ENCODE results near the gene CNTN5. TPM values are rescaled to one million over a fixed set of nuclear protein-coding genes. Genes with fewer than 3 reads are reported as not detected.

The CNTN5 gene
- total RNA-seq, 3 donors from 2014 or later (not counting 1 experiment from before 2014, with no cell fraction given), result not detected

DNA sequence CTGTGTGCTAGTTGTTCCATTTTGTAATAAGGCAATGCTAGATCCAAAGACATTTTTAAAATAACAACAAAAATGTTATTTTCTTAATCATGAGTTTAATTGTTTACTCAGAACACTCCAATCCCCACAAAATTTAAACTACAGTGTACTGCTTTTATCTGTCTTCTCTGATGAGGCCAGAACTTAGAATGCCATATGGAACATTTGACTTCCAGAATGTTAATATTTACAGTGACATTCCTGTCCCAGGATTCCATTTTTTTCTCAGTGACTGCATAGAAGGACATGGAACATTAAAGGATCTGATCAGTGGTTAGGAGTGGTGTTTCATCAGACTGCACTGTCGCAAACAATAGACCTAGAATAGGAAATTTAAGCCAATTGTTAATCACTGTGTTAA is 1171.4 kb downstream of the CNTN5 start:
- ATAC-seq (no peak), DNase-seq (no peak)
- H3K27ac ChIP-seq (ENCODE audit: low read length), result no peak overlapping the region
- no peaks in the 10 kb centered on the region for H3K27me3 ChIP-seq (ENCODE audit: control insufficient read depth, insufficient read depth, low read length)
- H3K36me3 ChIP-seq (ENCODE audit: control insufficient read depth, insufficient read depth, low read length), result no peaks in the 10 kb centered on the region
- Mint-ChIP-seq H3K27me3 (ENCODE audit: low read depth in 2 of 2) (no peaks in the 10 kb centered on the region), H3K4me3 (no peak overlapping the region), H3K36me3 (no peaks in the 10 kb centered on the region), H3K4me1 (no peaks in the 10 kb centered on the region), H3K27ac (no peak overlapping the region), H3K9me3 (peaks cover 21 to 28% of the 10 kb centered on the region in 2 donors)
- no peaks in the 10 kb centered on the region for H3K4me1 ChIP-seq (ENCODE audit: control insufficient read depth, insufficient read depth, low read length)
- intact Hi-C loops (cut with micrococcal nuclease), result no loop called here
- H3K9me3 ChIP-seq (ENCODE audit: control insufficient read depth, insufficient read depth, low read length), result peaks cover 3% of the 10 kb centered on the region
- no peak overlapping the region for H3K4me3 ChIP-seq (ENCODE audit: low read length)
- TF ChIP-seq, protein P1, sequence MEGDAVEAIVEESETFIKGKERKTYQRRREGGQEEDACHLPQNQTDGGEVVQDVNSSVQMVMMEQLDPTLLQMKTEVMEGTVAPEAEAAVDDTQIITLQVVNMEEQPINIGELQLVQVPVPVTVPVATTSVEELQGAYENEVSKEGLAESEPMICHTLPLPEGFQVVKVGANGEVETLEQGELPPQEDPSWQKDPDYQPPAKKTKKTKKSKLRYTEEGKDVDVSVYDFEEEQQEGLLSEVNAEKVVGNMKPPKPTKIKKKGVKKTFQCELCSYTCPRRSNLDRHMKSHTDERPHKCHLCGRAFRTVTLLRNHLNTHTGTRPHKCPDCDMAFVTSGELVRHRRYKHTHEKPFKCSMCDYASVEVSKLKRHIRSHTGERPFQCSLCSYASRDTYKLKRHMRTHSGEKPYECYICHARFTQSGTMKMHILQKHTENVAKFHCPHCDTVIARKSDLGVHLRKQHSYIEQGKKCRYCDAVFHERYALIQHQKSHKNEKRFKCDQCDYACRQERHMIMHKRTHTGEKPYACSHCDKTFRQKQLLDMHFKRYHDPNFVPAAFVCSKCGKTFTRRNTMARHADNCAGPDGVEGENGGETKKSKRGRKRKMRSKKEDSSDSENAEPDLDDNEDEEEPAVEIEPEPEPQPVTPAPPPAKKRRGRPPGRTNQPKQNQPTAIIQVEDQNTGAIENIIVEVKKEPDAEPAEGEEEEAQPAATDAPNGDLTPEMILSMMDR (IDR thresholded peaks at IDR 0.05), result no peak
- WGBS (ENCODE audit: insufficient coverage), result 0% methylated on average over 1 of the region's 1 CpG

DNA sequence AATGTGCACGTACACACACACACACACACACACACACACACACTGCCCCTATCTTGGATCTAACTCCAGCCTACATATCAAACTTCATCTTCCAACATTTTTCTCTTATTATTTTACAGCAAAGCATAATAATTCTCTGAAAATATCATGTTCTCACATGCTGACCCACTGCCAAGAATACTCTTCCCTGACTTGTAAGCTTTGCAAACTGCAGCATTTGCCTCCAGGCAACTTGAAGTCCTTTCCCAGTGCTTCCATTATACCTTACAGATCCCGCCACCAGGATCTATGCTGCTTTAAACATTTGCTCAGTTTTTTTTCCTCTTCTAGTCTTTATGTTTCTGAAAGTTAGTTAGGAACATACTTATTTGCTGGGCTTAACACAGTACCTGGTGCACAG is 1183.0 kb downstream of the CNTN5 start:
- Histone ChIP-seq H3K36me3 (ENCODE audit: control insufficient read depth, insufficient read depth, low read length) (no peaks in the 10 kb centered on the region), H3K4me1 (ENCODE audit: control insufficient read depth, insufficient read depth, low read length) (no peaks in the 10 kb centered on the region), H3K27me3 (ENCODE audit: control insufficient read depth, insufficient read depth, low read length) (no peaks in the 10 kb centered on the region), H3K27ac (ENCODE audit: low read length) (no peak overlapping the region), H3K9me3 (ENCODE audit: control insufficient read depth, insufficient read depth, low read length) (no peaks in the 10 kb centered on the region), H3K4me3 (ENCODE audit: low read length) (no peak overlapping the region)
- Mint-ChIP-seq H3K9me3 (peaks cover 9 to 16% of the 10 kb centered on the region in 2 donors), H3K27me3 (ENCODE audit: low read depth in 2 of 2) (no peaks in the 10 kb centered on the region), H3K4me1 (no peaks in the 10 kb centered on the region), H3K27ac (no peak overlapping the region), H3K4me3 (no peak overlapping the region), H3K36me3 (no peaks in the 10 kb centered on the region)
- DNase-seq (no peak), ATAC-seq (no peak)
- intact Hi-C loops (cut with micrococcal nuclease), result no loop called here
- WGBS (ENCODE audit: insufficient coverage), result 81% methylated on average over 1 of the region's 2 CpGs
- TF ChIP-seq, protein P1 (IDR thresholded peaks at IDR 0.05), result no peak

DNA sequence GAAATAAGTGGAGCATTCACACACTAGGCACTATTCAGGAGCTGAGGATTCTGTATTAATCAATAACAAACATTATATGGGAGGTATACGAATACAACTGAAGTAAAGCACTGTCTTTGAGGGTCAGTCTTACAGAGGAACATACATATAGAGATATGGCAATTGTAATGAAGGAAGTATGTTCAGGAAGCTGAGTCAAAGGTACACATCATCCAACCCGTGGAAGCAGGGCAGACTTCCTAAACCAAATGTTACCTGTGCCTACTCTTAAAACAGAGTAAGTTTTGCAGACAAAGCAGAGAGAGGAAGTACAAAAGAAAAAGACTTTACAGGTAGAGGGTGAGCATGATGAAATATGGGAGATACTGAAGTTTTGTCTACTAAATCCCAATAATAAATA is 1185.2 kb downstream of the CNTN5 start:
- TF ChIP-seq, protein P1 (IDR thresholded peaks at IDR 0.05), result no peak
- intact Hi-C loops (cut with micrococcal nuclease), result no loop called here
- Histone ChIP-seq H3K27ac (ENCODE audit: low read length) (no peak overlapping the region), H3K36me3 (ENCODE audit: control insufficient read depth, insufficient read depth, low read length) (no peaks in the 10 kb centered on the region), H3K4me1 (ENCODE audit: control insufficient read depth, insufficient read depth, low read length) (no peaks in the 10 kb centered on the region), H3K27me3 (ENCODE audit: control insufficient read depth, insufficient read depth, low read length) (no peaks in the 10 kb centered on the region), H3K9me3 (ENCODE audit: control insufficient read depth, insufficient read depth, low read length) (no peaks in the 10 kb centered on the region), H3K4me3 (ENCODE audit: low read length) (no peak overlapping the region)
- DNase-seq (no peak), ATAC-seq (no peak)
- Mint-ChIP-seq H3K4me3 (no peak overlapping the region), H3K27ac (no peak overlapping the region), H3K36me3 (no peaks in the 10 kb centered on the region), H3K4me1 (no peaks in the 10 kb centered on the region), H3K27me3 (ENCODE audit: low read depth in 2 of 2) (no peaks in the 10 kb centered on the region), H3K9me3 (peaks cover 7 to 11% of the 10 kb centered on the region in 2 donors)
- 67% methylated on average over 2 of the region's 2 CpGs for WGBS (ENCODE audit: insufficient coverage)

DNA sequence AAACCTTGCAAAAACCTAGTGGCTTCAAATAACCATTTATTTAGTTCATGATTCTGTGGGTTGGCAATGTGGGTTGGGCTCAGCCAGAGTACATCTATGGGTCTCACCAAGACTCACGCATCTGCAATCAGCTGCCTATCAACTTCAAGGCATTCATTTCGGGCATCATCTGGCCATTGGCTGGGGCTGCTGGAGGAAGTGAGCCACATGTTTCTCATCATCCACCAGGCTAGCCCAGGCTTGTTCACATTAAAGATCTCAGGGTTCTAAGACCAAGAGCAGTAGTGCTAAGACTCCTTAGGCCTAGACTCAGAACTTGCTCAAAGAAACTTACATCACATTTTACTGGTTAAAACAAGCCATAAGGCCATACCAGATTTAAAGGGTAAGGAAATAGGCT is 1187.5 kb downstream of the CNTN5 start:
- TF ChIP-seq, protein P1 (IDR thresholded peaks at IDR 0.05), result no peak
- 91% methylated on average over 2 of the region's 2 CpGs for WGBS (ENCODE audit: insufficient coverage)
- Mint-ChIP-seq H3K36me3 (no peaks in the 10 kb centered on the region), H3K27me3 (ENCODE audit: low read depth in 2 of 2) (no peaks in the 10 kb centered on the region), H3K27ac (no peak overlapping the region), H3K4me3 (no peak overlapping the region), H3K9me3 (peaks cover 7 to 8% of the 10 kb centered on the region in 2 donors), H3K4me1 (no peaks in the 10 kb centered on the region)
- no peaks in the 10 kb centered on the region for H3K4me1 ChIP-seq (ENCODE audit: control insufficient read depth, insufficient read depth, low read length)
- H3K36me3 ChIP-seq (ENCODE audit: control insufficient read depth, insufficient read depth, low read length), result no peaks in the 10 kb centered on the region
- H3K9me3 ChIP-seq (ENCODE audit: control insufficient read depth, insufficient read depth, low read length), result no peaks in the 10 kb centered on the region
- ATAC-seq (no peak), DNase-seq (no peak)
- H3K4me3 ChIP-seq (ENCODE audit: low read length), result no peak overlapping the region
- no peak overlapping the region for H3K27ac ChIP-seq (ENCODE audit: low read length)
- intact Hi-C loops (cut with micrococcal nuclease), result no loop called here
- no peaks in the 10 kb centered on the region for H3K27me3 ChIP-seq (ENCODE audit: control insufficient read depth, insufficient read depth, low read length)
